ENCODE results near the gene C9.

DNA sequence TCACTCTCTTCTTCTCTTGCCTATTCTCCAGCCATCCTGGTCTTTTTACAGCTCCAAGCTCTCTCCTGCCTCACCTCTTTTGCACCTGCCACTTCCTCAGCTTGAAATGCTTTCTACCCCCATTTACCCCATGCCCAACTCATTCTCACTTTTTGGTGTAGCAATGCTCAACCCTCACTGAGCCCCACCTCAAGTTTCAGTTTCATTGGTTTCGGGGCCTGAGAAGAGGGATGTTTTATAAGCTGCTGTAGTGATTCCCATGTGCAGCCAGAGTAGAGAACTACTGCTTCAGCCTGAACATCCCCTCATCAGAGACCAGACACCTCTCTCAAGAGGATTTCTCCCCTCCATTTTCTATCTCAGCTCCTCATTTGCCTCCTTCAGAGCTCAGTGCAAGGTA, 99.8 kb downstream of the C9 start:
- TF ChIP-seq, protein P1, sequence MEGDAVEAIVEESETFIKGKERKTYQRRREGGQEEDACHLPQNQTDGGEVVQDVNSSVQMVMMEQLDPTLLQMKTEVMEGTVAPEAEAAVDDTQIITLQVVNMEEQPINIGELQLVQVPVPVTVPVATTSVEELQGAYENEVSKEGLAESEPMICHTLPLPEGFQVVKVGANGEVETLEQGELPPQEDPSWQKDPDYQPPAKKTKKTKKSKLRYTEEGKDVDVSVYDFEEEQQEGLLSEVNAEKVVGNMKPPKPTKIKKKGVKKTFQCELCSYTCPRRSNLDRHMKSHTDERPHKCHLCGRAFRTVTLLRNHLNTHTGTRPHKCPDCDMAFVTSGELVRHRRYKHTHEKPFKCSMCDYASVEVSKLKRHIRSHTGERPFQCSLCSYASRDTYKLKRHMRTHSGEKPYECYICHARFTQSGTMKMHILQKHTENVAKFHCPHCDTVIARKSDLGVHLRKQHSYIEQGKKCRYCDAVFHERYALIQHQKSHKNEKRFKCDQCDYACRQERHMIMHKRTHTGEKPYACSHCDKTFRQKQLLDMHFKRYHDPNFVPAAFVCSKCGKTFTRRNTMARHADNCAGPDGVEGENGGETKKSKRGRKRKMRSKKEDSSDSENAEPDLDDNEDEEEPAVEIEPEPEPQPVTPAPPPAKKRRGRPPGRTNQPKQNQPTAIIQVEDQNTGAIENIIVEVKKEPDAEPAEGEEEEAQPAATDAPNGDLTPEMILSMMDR (optimal IDR thresholded peaks at IDR 0.05 in 1 of 3, IDR thresholded peaks at IDR 0.05 in 1 of 3, conservative IDR thresholded peaks at IDR 0.05 in 1 of 3; ENCODE audit: extremely low read depth in 1 of 3, insufficient read depth in 2 of 3, low read length in 3 of 3): no peak
- TF ChIP-seq EZH2 (IDR thresholded peaks at IDR 0.05; ENCODE audit: low read length): no peak
